K562 (cell line): ENCODE data around the gene AURKB. TPM values are rescaled to one million over a fixed set of nuclear protein-coding genes. Genes with fewer than 3 reads are reported as not detected.
A peak's percentile ranks its signal among the peaks of the same experiment; 100 is the strongest.

Source experiments
- ARID1B ChIP-seq: fragments of 450-650 bp; IDR thresholded peaks from 2 replicates; pipeline ENCODE4 v1.6.1; 2016; ENCODE audit warnings: antibody characterized with exemption, mild to moderate bottlenecking, inconsistent platforms
- ASH1L ChIP-seq: fragments of 450-650 bp; IDR thresholded peaks from 2 replicates; pipeline ENCODE4 v1.6.1; 2018; ENCODE audit warnings: borderline replicate concordance, mild to moderate bottlenecking, low read depth; ENCODE audit not compliant: partially characterized antibody
- CREB1 ChIP-seq, 2 experiments: sonication (generic) in 1 of 2; formaldehyde crosslinking in 1 of 2; IDR thresholded peaks; 2 replicates each; pipeline versions ENCODE4 v1.6.1 to v1.8.0; 2012 to 2022; ENCODE audit warnings: inconsistent platforms in 1 of 2, mild to moderate bottlenecking in 1 of 2, missing genetic modification reagents in 1 of 2, moderate library complexity in 1 of 2
- DEAF1 ChIP-seq: fragments of 450-650 bp; formaldehyde crosslinking; IDR thresholded peaks from 2 replicates; pipeline ENCODE4 v1.4.0; 2020; ENCODE audit warnings: mild to moderate bottlenecking, moderate library complexity
- ERF ChIP-seq: fragments of 450-650 bp; formaldehyde crosslinking; IDR thresholded peaks from 2 replicates; pipeline ENCODE4 v1.4.0; 2020; ENCODE audit warnings: mild to moderate bottlenecking, mixed read lengths
- ID3 ChIP-seq, 2 experiments: fragments of 250-450 bp in 1 of 2; fragments of 450-650 bp in 1 of 2; sonication (Bioruptor Pico) in 1 of 2; IDR thresholded peaks; 2 replicates each; pipeline versions ENCODE4 v1.6.1 to v1.8.0; 2016 to 2021; ENCODE audit warnings: mild to moderate bottlenecking in 2 of 2, moderate library complexity in 2 of 2, missing compliant biosample characterization in 1 of 2, missing genetic modification characterization in 1 of 2
- PPARD ChIP-seq: fragments of 250-450 bp; sonication (Bioruptor Pico); IDR thresholded peaks from 2 replicates; pipeline ENCODE4 v1.8.0; 2022; ENCODE audit warnings: inconsistent platforms, mild to moderate bottlenecking, moderate library complexity
- RAD51 ChIP-seq: fragments of 450-650 bp; IDR thresholded peaks from 2 replicates; pipeline ENCODE4 v1.7.1; 2016; ENCODE audit warnings: low read depth, mild to moderate bottlenecking, borderline replicate concordance
- RBFOX2 ChIP-seq: fragments of 200-400 bp; formaldehyde crosslinking; IDR thresholded peaks from 2 replicates; pipeline ENCODE4 v1.6.1; 2017; ENCODE audit warnings: low read depth, mild to moderate bottlenecking, low read length, moderate library complexity
- RNF219 ChIP-seq: fragments of 250-450 bp; sonication (Bioruptor Pico); IDR thresholded peaks from 2 replicates; pipeline ENCODE4 v1.5.0; 2022; ENCODE audit warnings: mild to moderate bottlenecking
- polyA plus RNA-seq, 8 experiments: library from polyadenylated mRNA; depleted of rRNA in 4 of 8; stranded (reverse) in 5 of 8; unstranded in 3 of 8; fragments of >200 nt; fragmentation: Nextera tagmentation in 2 of 8; fragmentation: Illumina TruSeq in 1 of 8; extraction: Ambion mirVana in 2 of 8; extraction: Trizol in 1 of 8; gene quantifications; 2 replicates each; pipeline versions ENCODE4 v1.2.1 to v1.2.3, GENCODE V29; 2011 to 2014; ENCODE audit warnings: inconsistent platforms in 1 of 8, missing spikeins in 1 of 8
- total RNA-seq, 7 experiments: library from RNA; depleted of rRNA in 6 of 7; stranded (reverse); fragments of >200 nt in 6 of 7; fragmentation: Illumina TruSeq in 2 of 7; extraction: Trizol in 2 of 7; gene quantifications; 2 replicates each; pipeline versions ENCODE4 v1.2.1 to v1.2.3, GENCODE V29; 2011 to 2021; ENCODE audit warnings: low replicate concordance in 1 of 7

Gene AURKB
- total and polyA plus RNA-seq, 9 of the 15 experiments (the other 6 are each of a cell fraction or from before 2014, with no cell fraction given), result 27.2 to 114 (median 74.8) TPM

GRCh38 chr17:8248751-8249607 is 38.6 kb upstream of the AURKB start, which contains the start of gene PFAS (continued):
- no peak for TF ChIP-seq DEAF1 (CRISPR knock-in tag)
- TF ChIP-seq ID3 (CRISPR knock-in tag; IDR thresholded peaks at IDR 0.05), result no peak
- TF ChIP-seq ID3 (tag; IDR thresholded peaks at IDR 0.05), result no peak
- TF ChIP-seq PPARD (CRISPR knock-in tag), result no peak
- no peak for TF ChIP-seq ARID1B
- TF ChIP-seq RNF219 (CRISPR knock-in tag), result no peak
- no peak for TF ChIP-seq ERF (CRISPR knock-in tag)
- TF ChIP-seq CREB1 (IDR thresholded peaks at IDR 0.05), result peak; percentile 96
- peak; percentile 98 for TF ChIP-seq CREB1 (CRISPR knock-in tag; IDR thresholded peaks at IDR 0.05)
- peak; percentile 89 for TF ChIP-seq RBFOX2
- TF ChIP-seq RAD51, result no peak
- TF ChIP-seq ASH1L, result no peak
